Measurements from ENCODE around the gene ZIC4.

ZIC4 gene

GRCh38 chr3:147407114-147407497, 763 bp upstream of the ZIC4 start:
- TF ChIP-seq FOXM1 (IDR thresholded peaks at IDR 0.05; ENCODE audit: borderline replicate concordance, low read depth) (no peak), USF1 (IDR thresholded peaks at IDR 0.05) (no peak), TCF12 (IDR thresholded peaks at IDR 0.05; ENCODE audit: low read depth) (no peak), CEBPB (IDR thresholded peaks at IDR 0.05) (no peak), MAX (IDR thresholded peaks at IDR 0.05) (no peak), NFIC (IDR thresholded peaks at IDR 0.05) (no peak), EP300 (IDR thresholded peaks at IDR 0.05; ENCODE audit: borderline replicate concordance) (no peak), ZBTB7A (IDR thresholded peaks at IDR 0.05; ENCODE audit: low read depth) (no peak), TAF1 (IDR thresholded peaks at IDR 0.05; ENCODE audit: low read depth) (no peak), REST (IDR thresholded peaks at IDR 0.05; ENCODE audit: low read depth) (no peak), TEAD4 (IDR thresholded peaks at IDR 0.05) (no peak), EGR1 (IDR thresholded peaks at IDR 0.05) (no peak), RAD21 (IDR thresholded peaks at IDR 0.05; ENCODE audit: low read depth) (no peak), CREB1 (IDR thresholded peaks at IDR 0.05; ENCODE audit: low read depth) (no peak), YY1 (IDR thresholded peaks at IDR 0.05; ENCODE audit: low read depth) (no peak)

GRCh38 chr3:147405231-147406027, 914 bp downstream of the ZIC4 start:
- TF ChIP-seq YY1 (IDR thresholded peaks at IDR 0.05; ENCODE audit: low read depth) (no peak), USF1 (IDR thresholded peaks at IDR 0.05) (no peak), NFIC (IDR thresholded peaks at IDR 0.05) (no peak), REST (IDR thresholded peaks at IDR 0.05; ENCODE audit: low read depth) (no peak), FOXM1 (IDR thresholded peaks at IDR 0.05; ENCODE audit: borderline replicate concordance, low read depth) (no peak), RAD21 (IDR thresholded peaks at IDR 0.05; ENCODE audit: low read depth) (no peak), CEBPB (IDR thresholded peaks at IDR 0.05) (no peak), TCF12 (IDR thresholded peaks at IDR 0.05; ENCODE audit: low read depth) (no peak), TAF1 (IDR thresholded peaks at IDR 0.05; ENCODE audit: low read depth) (no peak), ZBTB7A (IDR thresholded peaks at IDR 0.05; ENCODE audit: low read depth) (no peak), CREB1 (IDR thresholded peaks at IDR 0.05; ENCODE audit: low read depth) (no peak), MAX (IDR thresholded peaks at IDR 0.05) (no peak), EGR1 (IDR thresholded peaks at IDR 0.05) (no peak), TEAD4 (IDR thresholded peaks at IDR 0.05) (no peak), EP300 (IDR thresholded peaks at IDR 0.05; ENCODE audit: borderline replicate concordance) (no peak)

GRCh38 chr3:147404800-147405230, 1.5 kb downstream of the ZIC4 start:
- TF ChIP-seq ZBTB7A (IDR thresholded peaks at IDR 0.05; ENCODE audit: low read depth) (no peak), MAX (IDR thresholded peaks at IDR 0.05) (no peak), USF1 (IDR thresholded peaks at IDR 0.05) (no peak), NFIC (IDR thresholded peaks at IDR 0.05) (no peak), CEBPB (IDR thresholded peaks at IDR 0.05) (no peak), TEAD4 (IDR thresholded peaks at IDR 0.05) (no peak), CREB1 (IDR thresholded peaks at IDR 0.05; ENCODE audit: low read depth) (no peak), EP300 (IDR thresholded peaks at IDR 0.05; ENCODE audit: borderline replicate concordance) (no peak), YY1 (IDR thresholded peaks at IDR 0.05; ENCODE audit: low read depth) (no peak), TCF12 (IDR thresholded peaks at IDR 0.05; ENCODE audit: low read depth) (no peak), REST (IDR thresholded peaks at IDR 0.05; ENCODE audit: low read depth) (no peak), EGR1 (IDR thresholded peaks at IDR 0.05) (no peak), TAF1 (IDR thresholded peaks at IDR 0.05; ENCODE audit: low read depth) (no peak)
